GM20431 (cell line): Measurements from ENCODE around the gene MRPL14.

ENCODE experiments used
- in situ Hi-C: fragments of 300-500 bp; cut with MseI, MboI; formaldehyde crosslinking; loops from one replicate; pipeline ENCODE4 v1.15.0; 2020; ENCODE audit warnings: low sequenced_read_pairs; ENCODE audit not compliant: unreplicated experiment

The MRPL14 gene

DNA sequence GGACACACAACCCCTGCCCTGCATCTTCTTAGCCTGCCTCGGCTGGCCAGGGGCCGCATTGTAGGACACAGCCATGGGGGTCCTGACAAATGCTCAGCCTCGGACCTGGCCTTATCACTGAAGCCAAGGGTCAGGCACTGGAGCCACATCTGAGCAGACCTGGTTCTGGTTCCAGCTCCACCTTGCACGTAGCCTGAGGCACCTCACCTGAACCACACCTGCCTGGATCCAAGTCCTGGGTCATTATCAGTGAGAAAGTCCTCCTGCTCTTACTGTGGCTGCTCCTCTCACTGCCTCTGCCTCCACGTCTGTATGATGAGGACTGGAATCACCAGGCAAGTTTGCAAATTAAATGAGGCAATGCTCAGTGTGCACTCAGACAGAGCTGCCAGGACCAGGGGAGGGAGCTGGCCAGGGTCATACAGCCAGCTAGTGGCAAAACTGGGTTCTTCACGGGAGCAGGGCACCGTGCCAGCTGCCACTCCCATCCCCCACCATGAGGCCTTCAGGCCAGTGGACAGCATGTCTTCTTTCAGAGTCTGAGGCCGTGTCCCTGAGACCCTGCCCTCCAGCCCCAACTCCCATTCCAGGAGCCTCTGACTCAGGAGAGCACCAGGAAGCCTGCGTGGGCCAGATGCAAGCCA is 40.2 kb downstream of the MRPL14 start:
- in situ Hi-C loops, result no loop called here

DNA sequence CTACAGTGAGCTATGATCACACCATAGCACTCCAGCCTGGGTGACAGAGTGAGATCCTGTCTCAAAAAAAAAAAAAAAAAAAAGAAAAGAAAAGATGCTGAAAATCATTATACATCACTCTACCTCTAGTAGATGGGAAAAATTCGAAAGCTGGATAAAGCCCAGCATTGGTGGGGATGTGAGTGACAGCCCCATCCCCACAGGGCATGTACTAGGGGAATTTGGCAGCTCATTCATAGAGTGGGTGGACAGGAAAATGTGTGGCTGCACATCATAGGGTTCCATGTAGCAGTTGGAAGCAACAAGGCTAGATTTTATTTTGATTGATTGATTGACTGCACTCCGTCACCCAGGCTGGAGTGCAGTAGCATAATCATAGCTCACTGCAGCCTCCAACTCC is 42.0 kb downstream of the MRPL14 start:
- in situ Hi-C loops, result no loop called here

DNA sequence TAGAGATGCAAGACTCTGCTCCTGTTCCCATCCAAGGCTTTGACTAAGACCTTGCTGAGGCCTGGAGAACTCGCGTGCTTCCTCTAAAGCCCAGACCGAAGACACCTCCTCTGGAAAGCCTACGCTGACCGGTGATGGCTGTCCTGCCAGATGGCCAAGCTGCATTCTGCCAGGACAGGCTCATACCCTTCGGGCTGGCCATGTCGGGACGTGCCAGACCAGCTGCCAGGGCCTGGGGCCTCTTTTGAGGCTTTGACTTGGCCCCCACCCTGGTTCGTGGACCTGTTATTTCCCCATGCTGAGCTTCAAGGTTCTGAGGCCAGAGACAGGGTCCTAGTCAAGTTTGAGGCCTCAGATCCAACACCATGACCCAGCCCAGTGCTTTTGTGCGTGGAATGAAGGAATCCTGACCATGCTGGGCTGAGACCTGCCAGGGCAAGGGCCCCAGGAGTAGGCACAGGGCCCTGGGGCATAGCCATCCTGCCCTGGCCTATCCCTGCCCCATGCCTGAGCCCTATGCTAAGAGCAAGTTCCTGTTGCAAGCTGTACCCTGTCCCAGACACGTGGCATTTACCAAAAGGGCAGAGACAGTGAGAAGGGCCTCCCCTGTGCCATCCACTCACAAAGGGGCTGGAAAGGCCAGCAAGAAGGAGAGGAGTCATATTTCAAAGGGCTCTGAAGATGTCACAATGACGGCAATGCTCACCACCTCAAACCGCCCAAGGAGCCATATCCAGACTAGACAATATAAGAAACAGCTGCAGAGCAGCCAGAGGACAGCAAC is 42.8 kb downstream of the MRPL14 start:
- in situ Hi-C loops, result no loop called here

DNA sequence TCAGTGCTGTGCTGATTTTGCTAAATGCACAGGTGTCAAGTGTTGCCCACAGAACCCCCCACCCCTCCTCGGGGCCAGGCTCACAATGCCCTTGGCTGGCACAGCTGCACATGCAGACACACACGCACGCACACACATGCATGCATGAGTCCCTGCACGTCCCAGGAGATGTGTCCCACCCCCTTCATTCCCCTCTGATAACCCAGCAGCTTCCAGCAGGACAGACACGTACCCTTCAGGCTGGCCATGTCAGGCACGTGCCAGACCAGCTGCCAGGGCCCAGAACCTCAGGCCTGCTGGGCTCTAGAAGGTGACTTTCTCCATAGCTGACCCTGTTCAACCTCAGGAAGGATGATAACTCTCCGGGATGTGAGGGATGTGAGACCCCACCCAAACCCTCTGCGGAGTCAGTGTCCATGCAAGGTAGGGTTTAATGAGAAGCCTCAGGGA is 44.4 kb downstream of the MRPL14 start:
- in situ Hi-C loops, result no loop called here

DNA sequence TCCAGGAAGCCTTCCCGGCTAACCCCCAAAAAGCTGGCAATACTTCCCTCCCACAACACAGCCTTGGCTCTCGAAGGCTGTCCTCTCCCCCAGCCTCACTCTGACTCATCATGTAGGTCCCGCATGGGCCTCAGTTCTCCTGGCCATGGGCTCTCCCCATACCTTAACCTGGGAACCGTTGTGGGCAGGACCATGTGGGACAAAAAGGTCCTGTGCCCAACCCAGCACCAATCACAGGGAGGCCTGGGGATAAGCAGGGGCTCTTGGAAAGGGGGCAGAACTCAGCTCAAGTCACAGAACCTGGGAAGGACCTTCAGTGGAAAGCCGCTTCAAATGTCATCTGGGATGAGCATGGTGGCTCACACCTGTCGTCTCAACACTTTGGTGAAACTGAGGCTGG is 45.5 kb downstream of the MRPL14 start:
- in situ Hi-C loops, result no loop called here

DNA sequence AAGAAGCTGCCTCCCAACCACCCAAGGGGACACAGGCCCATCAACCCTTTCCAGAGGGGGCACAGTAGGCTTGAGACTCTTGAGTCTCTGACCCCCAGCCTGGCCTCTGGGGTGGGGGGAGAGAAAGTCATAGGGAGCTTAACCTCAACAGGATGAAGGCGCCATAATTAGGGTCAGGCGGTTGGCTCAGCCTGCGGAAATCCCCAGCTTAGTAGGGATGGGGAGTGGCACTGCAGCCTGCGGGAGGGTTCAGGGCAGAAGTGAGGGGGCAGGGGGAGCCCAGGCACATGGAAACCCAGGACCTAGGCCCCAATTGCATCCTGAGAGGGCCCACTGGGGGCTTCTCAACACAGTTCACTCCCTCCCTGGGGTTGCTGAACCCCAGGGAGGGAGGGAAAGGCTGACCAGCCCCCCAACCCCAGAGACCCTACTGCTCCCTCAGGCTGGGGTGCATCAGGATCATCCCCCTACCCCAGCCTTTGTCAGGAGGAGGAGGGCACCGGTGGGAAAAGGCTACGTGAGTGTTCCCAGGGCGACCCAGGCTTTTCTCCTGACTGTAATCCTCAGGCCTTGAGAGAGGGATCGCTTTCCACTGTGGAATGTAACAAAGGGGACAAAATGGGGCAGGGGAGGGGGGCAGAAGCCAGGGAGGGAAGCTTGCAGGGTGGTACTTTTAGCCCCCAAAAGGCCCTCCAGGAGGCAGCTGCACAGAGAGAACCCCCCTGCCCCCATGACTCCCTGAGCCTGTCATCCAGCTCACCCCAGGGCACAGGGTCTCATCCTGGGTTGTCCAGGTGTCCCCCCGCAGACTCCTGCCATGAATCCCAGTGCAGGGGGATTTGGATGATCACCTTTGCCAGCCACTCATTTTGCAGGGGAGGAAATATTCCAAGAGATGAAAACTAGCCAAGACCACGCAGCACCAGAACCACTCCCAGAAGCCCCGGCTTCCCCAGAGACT is 46.4 kb downstream of the MRPL14 start:
- in situ Hi-C loops, result no loop called here

DNA sequence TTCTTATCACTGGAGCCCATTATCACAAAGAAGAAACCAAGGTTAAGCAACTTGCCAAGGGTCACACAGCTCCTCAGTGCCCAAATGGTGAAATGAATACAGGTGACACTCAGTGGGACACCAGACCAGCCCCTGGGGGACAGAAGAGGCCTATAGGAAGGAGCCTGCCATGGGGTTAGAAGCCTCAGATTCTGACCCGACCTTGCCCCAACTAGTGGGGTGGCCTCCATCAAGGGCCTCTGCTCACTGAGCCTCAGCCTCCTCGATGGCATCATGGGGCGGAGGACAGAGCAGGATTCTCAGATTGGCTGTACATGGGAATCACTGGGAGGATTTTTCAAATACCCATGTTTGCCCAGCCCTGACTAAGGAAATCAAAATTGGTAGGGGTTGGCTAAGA is 47.6 kb downstream of the MRPL14 start:
- in situ Hi-C loops, result loop anchor here (10.0 kb wide), 1 partner anchor 315 kb away; no protein-coding TSS in a partner anchor

DNA sequence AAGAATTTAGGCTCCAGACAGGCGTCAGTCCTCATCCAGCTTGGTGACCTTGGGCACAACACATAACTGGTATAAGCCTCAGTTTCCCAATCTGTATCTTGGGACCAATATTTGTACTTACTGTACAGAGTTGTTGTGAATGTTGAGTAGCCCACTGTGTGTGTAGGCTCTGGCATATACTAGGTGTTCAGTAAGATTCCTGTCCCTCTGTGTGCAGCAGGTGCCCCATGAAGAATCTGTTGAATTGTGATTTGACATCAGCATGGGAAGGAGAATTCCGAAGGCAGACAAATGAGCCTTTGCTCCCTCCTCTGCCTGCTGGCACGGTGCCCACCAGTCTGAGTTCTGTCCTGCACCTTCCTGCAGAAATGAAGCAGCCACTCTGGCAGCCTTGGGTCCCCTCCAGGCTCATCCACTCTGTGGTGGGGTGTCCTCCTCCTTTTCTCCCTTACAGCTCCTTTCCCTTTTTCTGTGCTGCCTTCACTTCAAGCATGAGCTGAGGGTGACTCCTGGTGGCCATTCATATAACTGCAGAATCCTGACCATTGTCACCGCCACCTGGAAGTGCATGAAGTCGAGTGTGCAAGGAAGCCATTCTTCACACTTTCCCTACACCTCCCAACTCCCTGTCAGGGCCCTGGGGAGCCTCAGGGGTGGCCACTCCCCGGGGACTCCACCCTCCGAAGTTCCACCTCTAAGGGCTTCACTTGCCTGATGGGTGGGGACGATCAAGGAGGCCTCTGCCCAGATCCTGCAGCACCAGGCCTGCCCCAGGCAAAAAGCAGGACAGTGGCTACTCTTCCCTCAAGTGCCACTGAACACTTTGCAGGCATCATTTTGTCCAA is 48.2 kb downstream of the MRPL14 start:
- in situ Hi-C loops, result loop anchor here (10.0 kb wide), 1 partner anchor 314 kb away; no protein-coding TSS in a partner anchor

DNA sequence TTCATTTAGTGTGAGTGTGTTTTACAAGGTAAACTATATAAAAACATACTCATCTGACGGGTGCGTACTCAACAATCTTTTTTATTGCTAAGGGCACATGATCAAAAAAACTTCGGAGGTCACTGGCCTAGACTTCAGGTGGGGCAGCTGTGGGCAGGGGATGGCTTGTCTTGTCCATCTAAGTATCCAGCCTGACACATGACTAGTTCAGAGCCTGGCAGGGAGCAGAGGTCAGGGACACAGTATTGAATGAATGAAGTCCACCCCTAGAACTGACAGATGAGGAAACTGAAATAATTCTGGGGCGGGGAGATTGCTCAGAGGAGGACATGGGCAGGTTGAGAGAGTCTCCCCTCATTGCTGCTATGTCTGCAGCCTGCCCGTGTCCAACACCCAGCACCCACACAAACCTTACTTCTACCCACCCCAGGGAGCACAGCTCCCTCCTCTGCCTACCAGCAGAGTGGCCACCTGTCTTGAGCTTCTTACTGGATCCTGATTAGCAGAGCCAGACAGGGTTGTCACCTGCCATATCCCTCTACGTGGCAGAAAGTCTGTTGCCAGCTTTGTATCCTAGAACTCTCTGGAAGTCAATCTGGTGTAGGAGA is 48.9 kb downstream of the MRPL14 start:
- in situ Hi-C loops, result loop anchor here (10.0 kb wide), 1 partner anchor 314 kb away; no protein-coding TSS in a partner anchor

DNA sequence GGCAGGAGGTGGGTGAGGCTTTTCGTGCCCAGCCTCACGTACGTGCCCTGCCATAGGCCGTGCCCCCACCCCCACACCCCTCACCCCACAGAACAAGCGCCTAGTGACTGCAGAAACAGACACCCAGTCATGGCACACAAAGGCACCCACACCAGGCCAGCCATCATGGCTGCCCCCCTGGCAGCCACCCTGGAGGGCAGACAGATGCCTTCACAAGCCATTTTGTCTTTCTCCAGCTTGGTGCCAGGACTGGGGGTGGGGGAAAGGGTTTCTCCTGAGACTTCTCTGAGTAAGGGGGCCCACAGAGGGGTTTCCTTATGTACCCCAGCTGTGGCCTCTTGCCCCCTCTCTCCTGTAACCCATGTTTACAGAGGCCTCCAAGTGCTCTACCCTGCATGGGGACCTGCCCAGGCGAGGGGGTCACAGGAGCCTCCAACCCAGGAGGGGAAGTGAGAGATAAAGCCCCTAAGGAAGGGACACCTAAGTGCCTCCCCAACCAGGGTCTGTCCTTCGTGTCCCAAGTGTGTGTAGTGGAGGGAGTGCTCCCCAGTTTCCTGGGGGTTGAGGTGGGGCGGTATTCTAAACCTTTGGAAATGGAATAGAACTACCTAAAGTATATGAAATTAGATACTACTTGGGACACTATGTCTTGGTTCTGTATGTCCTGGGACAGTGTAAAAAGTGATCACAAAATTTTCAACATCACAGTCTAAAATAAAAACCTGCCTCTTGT is 49.9 kb downstream of the MRPL14 start:
- in situ Hi-C loops, result loop anchor here (10.0 kb wide), 1 partner anchor 313 kb away; no protein-coding TSS in a partner anchor

DNA sequence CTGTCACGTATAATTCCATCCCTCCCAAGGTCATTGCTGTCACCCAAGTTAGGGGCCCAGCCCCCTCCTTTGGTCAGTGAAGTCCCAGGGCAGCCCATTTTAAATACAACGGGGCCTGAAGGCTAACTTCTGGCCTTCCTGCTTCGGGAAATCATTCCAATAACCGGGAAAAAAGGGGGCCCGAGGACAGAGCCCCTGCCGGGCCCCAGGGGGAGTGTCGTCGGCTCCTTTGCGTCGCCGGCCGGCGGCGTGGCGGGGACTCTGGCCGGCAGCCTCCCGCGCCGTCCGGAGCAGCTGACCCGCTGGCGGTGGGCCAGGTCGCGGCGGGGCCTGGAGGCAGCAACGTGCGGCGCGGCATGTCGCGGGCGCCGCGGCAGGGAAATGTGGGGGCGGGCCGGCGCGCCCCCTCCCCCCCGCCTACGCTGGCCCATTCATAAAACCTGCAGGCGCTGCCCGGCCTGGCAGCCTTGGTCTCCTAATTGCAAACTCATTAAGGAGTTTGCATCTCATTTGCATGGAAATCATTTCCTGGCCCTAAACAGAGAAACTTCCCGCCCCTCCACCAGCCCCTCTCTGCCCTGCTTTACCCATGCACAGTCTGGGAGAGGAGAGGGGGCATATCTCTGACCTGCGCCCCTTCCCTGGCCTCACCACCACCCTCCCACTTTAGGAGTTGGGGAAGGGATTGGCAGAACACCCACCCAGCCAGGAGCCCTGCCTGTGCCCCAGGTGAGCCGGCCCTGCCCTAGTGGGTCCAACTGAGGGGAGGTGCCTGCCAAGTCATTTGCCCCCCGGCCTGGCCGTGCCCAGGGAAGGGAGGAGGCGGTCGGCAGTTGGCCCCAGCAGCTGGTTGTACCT is 50.7 kb downstream of the MRPL14 start:
- in situ Hi-C loops, result loop anchor here (10.0 kb wide), 1 partner anchor 312 kb away; no protein-coding TSS in a partner anchor

DNA sequence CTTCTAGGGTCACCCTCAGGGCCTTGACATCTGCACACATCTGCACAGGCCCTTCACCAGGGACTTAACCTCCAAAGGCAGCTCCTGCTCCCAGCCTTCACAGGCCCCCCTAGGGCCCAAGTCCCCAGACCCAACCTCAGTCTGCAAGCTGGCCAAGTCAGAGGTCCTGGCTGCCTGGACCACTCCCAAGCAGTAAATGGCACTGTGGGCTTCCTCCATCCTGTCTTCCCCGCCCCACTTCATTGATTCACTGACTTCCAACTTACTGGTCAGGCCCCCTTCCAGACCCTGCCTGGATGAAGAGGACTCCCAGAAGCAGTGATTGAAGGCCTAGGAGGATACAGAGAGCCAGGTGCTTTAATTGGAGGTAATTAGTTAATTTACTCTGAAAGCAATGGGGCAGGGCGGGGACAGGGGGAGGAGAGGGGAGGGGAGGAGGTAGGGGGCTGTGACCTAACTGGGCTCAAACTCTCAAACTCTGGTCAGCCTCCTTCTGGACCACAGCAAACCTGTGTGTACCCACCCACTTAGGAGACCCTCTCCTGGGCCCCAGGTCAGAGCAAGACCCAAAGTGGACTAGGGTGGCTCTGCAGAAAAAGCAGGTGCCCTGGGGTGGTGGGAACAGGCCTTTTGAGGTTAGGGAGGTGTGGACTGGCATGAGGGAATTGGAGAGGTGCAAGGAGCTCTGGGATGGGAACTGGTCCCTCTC is 51.5 kb downstream of the MRPL14 start:
- in situ Hi-C loops, result loop anchor here (10.0 kb wide), 1 partner anchor 311 kb away; no protein-coding TSS in a partner anchor

DNA sequence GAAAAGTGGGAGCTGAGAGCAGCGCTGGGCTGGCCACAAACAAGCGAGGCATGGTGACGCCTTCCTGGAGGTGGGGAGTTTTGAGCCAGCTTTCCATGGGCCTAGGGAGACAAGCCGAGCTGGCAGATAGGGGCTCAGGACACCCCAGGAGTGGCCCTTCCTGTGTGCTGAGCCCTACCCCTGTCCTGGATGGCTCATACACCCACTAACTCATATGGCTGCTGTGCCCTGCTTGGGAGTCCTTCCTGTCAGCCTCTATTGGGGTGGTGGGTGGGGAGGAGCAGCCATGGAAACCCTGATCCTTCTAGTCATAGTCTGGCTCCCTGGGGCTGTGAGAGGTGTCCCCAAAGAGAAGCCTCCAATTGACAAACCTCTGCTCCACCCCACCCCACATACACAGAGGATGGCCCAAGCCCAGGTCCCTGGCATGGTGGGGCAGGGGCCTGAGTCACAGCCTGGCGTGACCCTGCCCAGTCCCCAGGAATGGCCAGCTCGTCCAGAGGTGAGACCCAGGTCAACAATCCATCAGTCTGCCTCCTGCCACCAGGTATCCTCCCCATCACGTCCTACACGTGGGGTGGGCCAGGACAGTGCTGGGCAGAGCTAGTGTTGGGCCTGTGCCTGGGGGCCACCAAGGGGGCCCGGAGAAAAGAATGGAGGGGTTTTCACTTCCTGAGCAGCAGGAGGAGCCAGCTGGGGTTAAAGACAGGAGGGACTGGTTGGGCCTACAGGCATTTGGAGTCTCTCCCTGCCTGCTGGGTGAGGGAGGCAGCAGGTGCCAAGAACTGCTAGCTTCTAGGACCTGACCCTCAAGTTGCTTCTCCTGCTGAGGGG is 52.2 kb downstream of the MRPL14 start:
- in situ Hi-C loops, result loop anchor here (10.0 kb wide), 1 partner anchor 310 kb away; no protein-coding TSS in a partner anchor

DNA sequence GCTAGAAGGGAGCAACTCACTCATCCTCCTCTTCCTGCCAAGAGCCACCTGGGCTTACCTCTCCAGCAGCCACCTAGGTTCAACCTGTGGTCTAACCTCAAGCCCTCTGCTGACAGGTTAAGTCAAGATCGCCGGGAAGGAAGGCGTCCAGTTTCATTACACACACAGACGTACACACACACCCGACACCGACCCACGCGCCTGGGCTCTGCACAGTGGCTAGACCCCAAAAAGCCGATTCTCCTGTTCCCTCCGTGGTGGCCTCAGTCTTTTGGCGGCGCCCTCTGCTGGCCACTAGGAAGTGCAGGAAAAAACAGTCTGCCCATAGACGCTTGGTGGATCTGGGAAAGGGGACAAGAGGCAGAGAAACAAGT is 52.8 kb downstream of the MRPL14 start:
- in situ Hi-C loops, result loop anchor here (10.0 kb wide), 1 partner anchor 310 kb away; no protein-coding TSS in a partner anchor

DNA sequence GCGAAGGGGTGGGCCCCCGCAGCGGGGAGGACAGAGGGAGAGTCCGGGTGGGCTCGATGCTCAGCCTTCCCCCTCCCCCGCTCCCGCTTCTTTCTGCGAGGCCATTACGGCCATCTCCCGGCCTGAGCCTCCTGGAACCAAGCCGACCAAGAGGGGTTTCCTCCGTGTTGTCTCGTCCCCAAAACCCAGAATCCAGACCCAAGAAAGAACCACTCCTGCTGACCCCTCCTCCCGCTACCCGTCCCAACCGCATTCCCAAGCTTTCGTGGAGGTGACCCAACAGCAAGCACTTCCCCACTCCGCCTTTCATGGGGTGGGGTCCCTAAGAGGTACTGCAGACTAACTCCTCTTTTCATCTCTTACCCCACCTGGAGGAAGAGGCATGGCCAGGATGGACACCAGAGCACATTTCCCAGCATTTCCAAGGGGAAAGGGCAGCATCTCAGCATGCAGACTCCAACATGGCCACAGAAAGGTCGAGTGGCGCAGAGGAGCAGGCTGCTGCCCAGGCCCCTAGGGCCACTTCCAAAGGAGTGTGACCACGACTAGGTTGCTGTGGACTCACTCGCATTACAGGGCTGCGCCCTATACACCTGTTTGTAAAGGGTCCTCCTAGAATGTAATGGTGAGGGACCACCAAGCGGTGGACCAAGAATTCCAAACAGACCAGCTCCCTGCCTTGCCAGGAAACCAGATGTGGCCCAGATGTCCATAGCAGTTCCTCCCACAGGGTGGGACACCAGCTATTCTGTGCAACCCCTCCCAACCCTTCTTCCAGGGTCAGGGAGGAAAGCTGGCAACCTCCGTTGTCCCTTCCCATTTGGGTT is 53.4 kb downstream of the MRPL14 start:
- in situ Hi-C loops, result loop anchor here (10.0 kb wide), 1 partner anchor 309 kb away; no protein-coding TSS in a partner anchor
